GM20000 (cell line): ENCODE data around the gene FRYL.

Experiments used
- DNase-seq: peaks from one replicate; pipeline ENCODE4 v3.0.0; 2012; ENCODE audit warnings: low spot score
- TF ChIP-seq, protein P1 (sequence below): IDR thresholded peaks from 2 replicates; pipeline ENCODE4 v1.5.1; 2012; ENCODE audit warnings: mild to moderate bottlenecking, control low read depth; ENCODE audit errors: extremely low read depth, missing control alignments

The FRYL gene

DNA sequence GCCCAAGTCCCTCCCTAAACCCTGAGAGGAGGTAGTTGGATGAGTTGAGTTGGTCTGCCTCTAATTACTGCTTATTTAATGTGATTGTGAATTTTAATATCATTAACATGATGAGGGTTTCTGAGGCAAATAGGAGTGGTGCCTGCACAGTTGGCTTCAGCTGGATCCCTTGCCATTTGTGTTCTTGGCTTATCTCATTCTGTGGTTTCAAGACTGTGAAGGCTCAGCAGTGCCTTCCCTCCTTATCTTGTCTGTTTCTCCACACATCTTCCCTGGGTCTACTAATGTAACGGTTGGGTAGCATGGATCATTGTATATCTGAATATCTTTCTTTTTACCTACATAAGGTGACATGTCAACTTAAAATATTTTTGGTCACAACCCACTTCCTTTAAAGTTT, 298.5 kb downstream of the FRYL start:
- TF ChIP-seq, protein P1, sequence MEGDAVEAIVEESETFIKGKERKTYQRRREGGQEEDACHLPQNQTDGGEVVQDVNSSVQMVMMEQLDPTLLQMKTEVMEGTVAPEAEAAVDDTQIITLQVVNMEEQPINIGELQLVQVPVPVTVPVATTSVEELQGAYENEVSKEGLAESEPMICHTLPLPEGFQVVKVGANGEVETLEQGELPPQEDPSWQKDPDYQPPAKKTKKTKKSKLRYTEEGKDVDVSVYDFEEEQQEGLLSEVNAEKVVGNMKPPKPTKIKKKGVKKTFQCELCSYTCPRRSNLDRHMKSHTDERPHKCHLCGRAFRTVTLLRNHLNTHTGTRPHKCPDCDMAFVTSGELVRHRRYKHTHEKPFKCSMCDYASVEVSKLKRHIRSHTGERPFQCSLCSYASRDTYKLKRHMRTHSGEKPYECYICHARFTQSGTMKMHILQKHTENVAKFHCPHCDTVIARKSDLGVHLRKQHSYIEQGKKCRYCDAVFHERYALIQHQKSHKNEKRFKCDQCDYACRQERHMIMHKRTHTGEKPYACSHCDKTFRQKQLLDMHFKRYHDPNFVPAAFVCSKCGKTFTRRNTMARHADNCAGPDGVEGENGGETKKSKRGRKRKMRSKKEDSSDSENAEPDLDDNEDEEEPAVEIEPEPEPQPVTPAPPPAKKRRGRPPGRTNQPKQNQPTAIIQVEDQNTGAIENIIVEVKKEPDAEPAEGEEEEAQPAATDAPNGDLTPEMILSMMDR, result no peak
- no peak for DNase-seq

- TF ChIP-seq, protein P1, result no peak
- no peak for DNase-seq
These were observed 301.8 kb downstream of the FRYL start for GRCh38 chr4:48478273-48478672.

DNA sequence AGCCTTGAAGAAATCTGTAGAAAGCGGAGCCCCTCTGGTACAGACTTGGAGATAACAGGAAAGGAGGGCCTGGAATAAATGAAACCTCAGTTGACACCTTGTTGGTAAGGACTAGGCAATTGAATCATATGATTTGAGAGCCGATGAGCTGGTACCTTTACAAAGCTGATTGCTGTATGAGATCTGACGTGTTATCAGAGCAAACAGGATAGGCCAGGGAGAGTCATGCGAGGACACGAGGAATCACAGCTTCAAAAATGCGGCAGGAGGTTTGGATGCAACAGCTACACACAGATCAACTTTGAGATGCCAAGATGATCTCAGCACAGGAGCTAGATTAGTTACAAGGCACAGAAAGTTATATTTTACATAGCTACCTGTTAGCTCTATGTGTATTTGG, 304.3 kb downstream of the FRYL start:
- no peak for DNase-seq
- TF ChIP-seq, protein P1, result no peak

GRCh38 chr4:48472794-48473193, 307.3 kb downstream of the FRYL start:
- DNase-seq, result no peak
- TF ChIP-seq, protein P1, result no peak

GRCh38 chr4:48470570-48470969, 309.5 kb downstream of the FRYL start:
- DNase-seq, result no peak

GRCh38 chr4:48470137-48470536, 309.9 kb downstream of the FRYL start:
- TF ChIP-seq, protein P1, result no peak
- no peak for DNase-seq

More at GRCh38 chr4:48470570-48470969, 309.5 kb downstream of the FRYL start:
- TF ChIP-seq, protein P1, result no peak

DNA sequence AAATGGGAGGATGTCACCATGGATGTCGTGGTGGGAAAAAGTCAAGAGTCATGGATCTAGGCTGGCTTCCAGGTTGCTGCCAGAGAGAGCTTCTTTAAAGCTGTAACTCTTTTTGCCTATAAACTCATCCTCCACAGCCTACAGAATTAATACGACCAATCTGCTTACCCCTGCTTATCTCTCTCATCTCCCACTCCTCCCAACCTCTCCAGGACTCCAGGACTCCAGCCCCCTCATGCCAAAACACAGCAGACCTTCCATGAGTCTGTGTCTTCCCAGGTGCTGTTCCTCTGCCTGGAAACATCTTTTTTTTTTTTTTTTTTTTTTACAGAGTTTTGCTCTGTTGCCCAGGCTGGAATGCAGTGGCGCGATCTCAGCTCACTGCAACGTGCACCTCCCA, 312.2 kb downstream of the FRYL start:
- no peak for DNase-seq
- TF ChIP-seq, protein P1, result no peak

DNA sequence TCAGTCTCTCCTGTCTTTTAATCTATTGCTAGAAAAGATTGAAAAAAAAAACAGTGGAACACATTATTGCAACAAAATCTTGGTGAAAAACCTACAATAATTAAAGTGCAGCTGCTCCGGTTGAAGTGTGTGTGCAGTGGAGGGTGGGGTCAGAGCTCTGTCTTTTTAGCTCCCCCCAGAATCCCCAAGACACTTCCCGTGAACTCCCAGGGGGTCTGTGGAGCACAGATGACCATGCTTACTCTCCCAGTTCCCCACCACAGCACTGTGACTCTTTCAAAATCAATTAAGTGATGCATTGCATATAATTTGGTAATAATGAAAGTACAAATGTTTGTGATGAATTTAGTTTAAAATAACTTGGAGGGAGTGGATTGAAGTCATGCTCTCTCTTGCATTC, 312.6 kb downstream of the FRYL start:
- DNase-seq, result no peak
- TF ChIP-seq, protein P1, result no peak
